Activated B cell treated with CpG ODN at 0.5 μM for 24 hours (primary cell): ENCODE data around the gene AGAP1. TPM values are rescaled to one million over a fixed set of nuclear protein-coding genes. Genes with fewer than 3 reads are reported as not detected.
"Not testable (repeated sequence)": the region's sequence is repeated elsewhere in the genome, so short reads cannot be mapped to it uniquely, and the experiment has no call there.

ENCODE experiments used
- ATAC-seq: fragments of 200-7000 bp; cut with Tn5 transposase; one replicate; pipeline ENCODE4 v1.10.0; 2021; ENCODE audit warnings: low read depth, mild to moderate bottlenecking, moderate library complexity
- CTCF ChIA-PET: fragments of 350-600 bp; sonication (Branson Sonifier 250); formaldehyde crosslinking; loops from one replicate; lab custom pipeline; 2021; ENCODE audit warnings: antibody characterized with exemption; lab: Charles Lee
- POLR2A ChIA-PET: fragments of 350-600 bp; sonication (Branson Sonifier 250); formaldehyde crosslinking; loops from one replicate; lab custom pipeline; 2021; ENCODE audit warnings: antibody characterized with exemption; lab: Charles Lee
- DNase-seq: peaks from one replicate; pipeline ENCODE4 v3.0.0; 2022
- H3K27ac Mint-ChIP-seq: one replicate; pipeline ENCODE4 v1.8.0; 2020; ENCODE audit warnings: mixed read lengths
- H3K27me3 Mint-ChIP-seq: one replicate; pipeline ENCODE4 v1.8.0; 2021; ENCODE audit warnings: mixed read lengths
- H3K36me3 Mint-ChIP-seq: one replicate; pipeline ENCODE4 v1.8.0; 2021; ENCODE audit warnings: low read depth, mixed read lengths
- H3K4me1 Mint-ChIP-seq: one replicate; pipeline ENCODE4 v1.8.0; 2021; ENCODE audit warnings: mixed read lengths
- H3K4me3 Mint-ChIP-seq: one replicate; pipeline ENCODE4 v1.8.0; 2020; ENCODE audit warnings: mild to moderate bottlenecking, mixed read lengths
- H3K9me3 Mint-ChIP-seq: one replicate; pipeline ENCODE4 v1.8.0; 2020; ENCODE audit warnings: mixed read lengths
- CTCF ChIP-seq: fragments of 200-600 bp; IDR thresholded peaks from one replicate; pipeline ENCODE4 v1.8.0; 2022; ENCODE audit warnings: antibody characterized with exemption, mild to moderate bottlenecking
- intact Hi-C: fragments of 100-400 bp; cut with micrococcal nuclease; formaldehyde crosslinking; loops from one replicate; pipeline ENCODE4 v1.15.1; 2024
- total RNA-seq: library from RNA; stranded (reverse); gene quantifications from 2 replicates; pipeline ENCODE4 v1.2.3, GENCODE V29; 2022

The AGAP1 gene
- total RNA-seq, 1 donor from 2014 or later, result not detected

- ChIA-PET CTCF (no interaction called here), POLR2A (no interaction called here)
- Mint-ChIP-seq H3K36me3 (no peaks in the 10 kb centered on the region), H3K4me3 (no peak overlapping the region), H3K4me1 (no peaks in the 10 kb centered on the region), H3K27ac (no peak overlapping the region), H3K27me3 (no peaks in the 10 kb centered on the region), H3K9me3 (peaks cover 9% of the 10 kb centered on the region)
- ATAC-seq (no peak), DNase-seq (no peak)
- no peak for TF ChIP-seq CTCF
- intact Hi-C loops, result no loop called here
These were observed 105.9 kb downstream of the AGAP1 start for GRCh38 chr2:235599596-235600338.

- intact Hi-C loops, result no loop called here
- CTCF ChIA-PET, result no interaction called here
- H3K4me1 Mint-ChIP-seq, result no peaks in the 10 kb centered on the region
- no peak overlapping the region for H3K27ac Mint-ChIP-seq
- H3K36me3 Mint-ChIP-seq, result no peaks in the 10 kb centered on the region
- peaks cover 9% of the 10 kb centered on the region for H3K9me3 Mint-ChIP-seq
- H3K4me3 Mint-ChIP-seq, result no peak overlapping the region
- TF ChIP-seq CTCF, result no peak
- POLR2A ChIA-PET, result no interaction called here
- no peaks in the 10 kb centered on the region for H3K27me3 Mint-ChIP-seq
- no peak for ATAC-seq
- no peak for DNase-seq
These were observed 106.6 kb downstream of the AGAP1 start for GRCh38 chr2:235600406-235600805.

GRCh38 chr2:235600926-235601325 is 107.1 kb downstream of the AGAP1 start:
- POLR2A ChIA-PET, result no interaction called here
- no peak for DNase-seq
- no peaks in the 10 kb centered on the region for H3K36me3 Mint-ChIP-seq
- no peak for TF ChIP-seq CTCF
- CTCF ChIA-PET, result no interaction called here
- intact Hi-C loops, result no loop called here
- H3K4me3 Mint-ChIP-seq, result no peak overlapping the region
- H3K9me3 Mint-ChIP-seq, result peaks cover 9% of the 10 kb centered on the region
- H3K27me3 Mint-ChIP-seq, result no peaks in the 10 kb centered on the region
- H3K27ac Mint-ChIP-seq, result no peak overlapping the region
- no peak for ATAC-seq
- H3K4me1 Mint-ChIP-seq, result no peaks in the 10 kb centered on the region

GRCh38 chr2:235601960-235602704 is 108.3 kb downstream of the AGAP1 start:
- TF ChIP-seq CTCF, result no peak
- ATAC-seq (no peak), DNase-seq (no peak)
- ChIA-PET POLR2A (no interaction called here), CTCF (no interaction called here)
- Mint-ChIP-seq H3K4me3 (no peak overlapping the region), H3K9me3 (peaks cover 9% of the 10 kb centered on the region), H3K27ac (no peak overlapping the region), H3K27me3 (no peaks in the 10 kb centered on the region), H3K36me3 (no peaks in the 10 kb centered on the region), H3K4me1 (no peaks in the 10 kb centered on the region)
- intact Hi-C loops, result no loop called here

GRCh38 chr2:235602971-235603370 is 109.1 kb downstream of the AGAP1 start:
- DNase-seq, ATAC-seq, POLR2A ChIA-PET, H3K4me1 Mint-ChIP-seq, H3K27me3 Mint-ChIP-seq, H3K4me3 Mint-ChIP-seq, intact Hi-C loops, H3K27ac Mint-ChIP-seq, H3K9me3 Mint-ChIP-seq, H3K36me3 Mint-ChIP-seq, CTCF ChIA-PET: not testable (repeated sequence)
